Choroid plexus epithelial cell (primary cell): ENCODE data around the gene PLAAT2.

ENCODE experiments used
- DNase-seq: peaks from one replicate; pipeline ENCODE4 v3.0.0-alpha.2; 2010; ENCODE audit warnings: low read depth
- H3K4me3 ChIP-seq: 2 replicates; pipeline ENCODE4 v1.5.1; 2011; ENCODE audit warnings: low read depth, mild to moderate bottlenecking, control low read depth, low read length, moderate library complexity
- TF ChIP-seq, protein P1 (sequence below): conservative IDR thresholded peaks from 2 replicates; pipeline ENCODE4 v1.5.1; 2011; ENCODE audit warnings: low read depth, mild to moderate bottlenecking, control low read depth, inconsistent platforms, low read length, moderate library complexity

The PLAAT2 gene

DNA sequence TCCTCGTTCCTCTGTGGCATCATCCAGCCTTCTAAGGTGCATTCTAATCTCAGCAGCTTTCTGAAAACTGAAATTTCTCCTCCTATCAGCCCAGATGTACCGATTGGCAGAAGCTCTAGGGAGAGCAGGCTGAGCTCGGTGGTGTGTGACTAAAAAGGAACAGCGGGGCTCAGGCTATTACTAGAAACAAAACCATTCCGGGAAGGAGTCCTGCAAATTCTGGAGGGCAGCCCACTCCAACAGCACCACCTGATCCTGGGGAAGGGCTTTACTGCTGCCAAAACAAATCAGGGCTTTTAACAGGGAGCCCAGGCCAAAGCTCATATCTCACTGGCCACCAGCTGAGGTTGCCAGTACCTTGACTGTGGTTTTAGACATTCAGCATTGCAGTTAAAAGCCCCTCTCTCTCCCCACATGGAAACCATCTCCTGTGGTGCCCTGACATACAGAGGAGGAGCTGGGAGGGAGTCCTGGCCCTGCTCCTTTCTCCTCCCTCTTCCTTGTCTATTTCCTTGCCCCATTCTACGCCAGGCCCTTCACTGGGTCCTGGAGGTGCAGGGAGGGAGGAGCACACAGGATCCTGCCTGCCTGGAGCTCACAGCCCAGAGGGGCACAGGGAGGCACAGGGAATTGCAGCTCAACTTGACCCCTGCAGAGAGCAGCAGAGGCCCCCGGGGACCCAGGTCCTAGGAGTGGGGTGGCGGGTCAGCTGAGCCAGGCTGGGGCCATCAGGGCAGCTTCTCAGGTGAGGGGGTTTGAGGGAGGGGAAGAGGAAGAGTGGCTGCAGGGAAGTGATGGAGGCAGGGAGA lies 25.7 kb downstream of the PLAAT2 start:
- H3K4me3 ChIP-seq = peak overlapping the region; percentile 48
- peak; percentile 94 for DNase-seq

DNA sequence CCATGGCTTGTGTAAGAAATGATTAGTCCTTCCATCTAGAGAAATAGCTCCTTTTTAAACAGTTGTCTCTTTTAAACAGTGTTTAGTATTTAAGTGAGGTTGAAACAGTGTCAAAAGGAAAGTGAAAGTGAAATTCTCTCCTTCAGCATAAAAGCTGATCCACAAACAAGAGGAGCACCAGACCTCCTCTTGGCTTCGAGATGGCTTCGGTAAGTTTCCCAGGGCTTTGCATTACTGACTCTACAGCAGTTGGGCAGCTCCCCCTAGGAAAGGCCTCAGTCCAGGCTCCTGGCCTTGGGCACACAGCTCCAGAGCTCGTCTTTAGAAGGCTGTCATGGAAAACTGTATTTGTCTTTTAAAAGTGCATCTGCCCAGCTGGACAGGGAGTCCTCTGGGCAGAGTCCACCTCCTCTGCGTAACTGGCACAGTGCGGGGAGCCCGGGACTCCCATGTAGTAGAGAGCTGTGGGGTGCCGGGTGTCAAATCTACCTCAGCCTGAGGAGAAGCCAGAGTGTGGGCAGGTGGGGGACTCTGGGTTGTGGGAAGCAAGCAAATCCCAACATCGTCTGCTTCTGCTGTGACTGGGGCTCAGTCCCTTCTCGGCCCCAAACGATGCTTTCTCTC lies 26.4 kb downstream of the PLAAT2 start, which contains the start of gene PLAAT4:
Gene PLAAT4, plus strand, starts transcription at position 140 of the 624 bp plus-strand sequence. Its CDS starts 61 bp downstream, at position 201.
- TF ChIP-seq, protein P1, sequence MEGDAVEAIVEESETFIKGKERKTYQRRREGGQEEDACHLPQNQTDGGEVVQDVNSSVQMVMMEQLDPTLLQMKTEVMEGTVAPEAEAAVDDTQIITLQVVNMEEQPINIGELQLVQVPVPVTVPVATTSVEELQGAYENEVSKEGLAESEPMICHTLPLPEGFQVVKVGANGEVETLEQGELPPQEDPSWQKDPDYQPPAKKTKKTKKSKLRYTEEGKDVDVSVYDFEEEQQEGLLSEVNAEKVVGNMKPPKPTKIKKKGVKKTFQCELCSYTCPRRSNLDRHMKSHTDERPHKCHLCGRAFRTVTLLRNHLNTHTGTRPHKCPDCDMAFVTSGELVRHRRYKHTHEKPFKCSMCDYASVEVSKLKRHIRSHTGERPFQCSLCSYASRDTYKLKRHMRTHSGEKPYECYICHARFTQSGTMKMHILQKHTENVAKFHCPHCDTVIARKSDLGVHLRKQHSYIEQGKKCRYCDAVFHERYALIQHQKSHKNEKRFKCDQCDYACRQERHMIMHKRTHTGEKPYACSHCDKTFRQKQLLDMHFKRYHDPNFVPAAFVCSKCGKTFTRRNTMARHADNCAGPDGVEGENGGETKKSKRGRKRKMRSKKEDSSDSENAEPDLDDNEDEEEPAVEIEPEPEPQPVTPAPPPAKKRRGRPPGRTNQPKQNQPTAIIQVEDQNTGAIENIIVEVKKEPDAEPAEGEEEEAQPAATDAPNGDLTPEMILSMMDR = peak; percentile 35
- DNase-seq = peak; percentile 88
- peak within 1 kb of the TSS; percentile 48 for H3K4me3 ChIP-seq

More for the DNA sequence above, 25.7 kb downstream of the PLAAT2 start:
- TF ChIP-seq, protein P1 = no peak

DNA sequence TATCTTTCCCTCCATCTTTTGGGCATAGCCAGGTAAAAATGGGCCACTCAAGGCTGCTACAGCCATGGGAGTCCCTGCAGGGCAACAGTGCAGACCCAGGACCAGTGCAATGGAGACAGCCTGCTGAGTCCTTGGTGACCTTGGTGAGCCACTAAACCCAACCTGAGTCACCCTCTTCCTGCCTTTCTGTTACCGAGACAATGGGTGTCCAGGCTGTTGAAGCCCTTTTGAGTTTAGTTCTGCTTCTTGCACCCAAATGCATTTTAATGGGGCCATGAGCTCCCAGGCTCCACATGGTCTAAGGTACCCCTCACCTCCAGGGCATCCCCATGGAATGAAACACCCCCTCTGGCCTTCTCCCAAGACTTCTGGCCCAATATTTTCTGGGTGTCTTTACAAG lies 27.4 kb downstream of the PLAAT2 start:
- no peak for DNase-seq
- TF ChIP-seq, protein P1 = no peak
- H3K4me3 ChIP-seq = no peak overlapping the region

DNA sequence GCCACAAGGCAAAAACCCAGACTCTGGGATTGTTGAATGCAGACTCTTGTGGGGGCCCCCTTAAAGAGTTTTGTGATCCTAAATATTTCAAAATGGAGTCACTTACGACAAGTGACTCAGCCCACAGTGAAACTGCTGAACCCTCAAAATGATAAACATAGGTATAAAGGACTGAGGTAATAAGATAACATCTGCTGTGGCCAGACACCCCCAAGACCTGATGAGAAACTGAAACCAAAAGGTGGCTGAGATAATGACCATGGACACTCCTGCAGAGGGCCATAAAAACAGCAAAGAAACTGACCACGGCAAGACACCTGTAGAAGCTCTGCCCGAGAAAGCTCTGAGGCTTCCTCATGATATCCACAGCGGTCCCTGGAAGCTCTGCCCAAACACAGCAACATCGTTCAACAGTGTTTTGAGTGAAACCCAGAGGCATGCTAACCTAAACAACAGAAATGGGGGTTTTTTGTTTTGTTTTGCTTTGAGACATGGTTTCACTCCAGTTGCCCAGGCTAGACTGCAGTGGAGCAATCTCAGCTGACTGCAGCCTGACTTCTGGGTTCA lies 28.2 kb downstream of the PLAAT2 start:
- DNase-seq = no peak
- TF ChIP-seq, protein P1 = no peak
- no peak overlapping the region for H3K4me3 ChIP-seq

DNA sequence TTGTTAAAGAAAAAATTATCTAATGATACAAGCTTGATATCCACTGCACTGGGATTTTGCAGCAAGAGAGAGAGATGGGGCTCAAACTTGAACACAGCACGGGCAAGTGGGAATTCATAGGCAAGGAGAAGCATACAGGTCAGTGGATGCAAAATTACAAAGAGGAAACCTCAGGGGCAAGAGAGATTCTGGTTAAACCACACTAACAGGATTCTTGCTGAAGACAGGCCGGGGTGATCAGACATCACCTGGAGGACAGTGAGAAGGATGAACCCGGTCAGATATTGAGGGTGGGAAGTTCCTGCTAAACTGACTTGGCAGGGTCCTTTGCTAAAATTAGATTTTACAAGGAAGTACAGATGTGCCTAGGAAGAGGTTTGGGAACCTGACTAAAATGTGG lies 29.1 kb downstream of the PLAAT2 start:
- no peak for DNase-seq
- no peak overlapping the region for H3K4me3 ChIP-seq
- TF ChIP-seq, protein P1 = no peak

DNA sequence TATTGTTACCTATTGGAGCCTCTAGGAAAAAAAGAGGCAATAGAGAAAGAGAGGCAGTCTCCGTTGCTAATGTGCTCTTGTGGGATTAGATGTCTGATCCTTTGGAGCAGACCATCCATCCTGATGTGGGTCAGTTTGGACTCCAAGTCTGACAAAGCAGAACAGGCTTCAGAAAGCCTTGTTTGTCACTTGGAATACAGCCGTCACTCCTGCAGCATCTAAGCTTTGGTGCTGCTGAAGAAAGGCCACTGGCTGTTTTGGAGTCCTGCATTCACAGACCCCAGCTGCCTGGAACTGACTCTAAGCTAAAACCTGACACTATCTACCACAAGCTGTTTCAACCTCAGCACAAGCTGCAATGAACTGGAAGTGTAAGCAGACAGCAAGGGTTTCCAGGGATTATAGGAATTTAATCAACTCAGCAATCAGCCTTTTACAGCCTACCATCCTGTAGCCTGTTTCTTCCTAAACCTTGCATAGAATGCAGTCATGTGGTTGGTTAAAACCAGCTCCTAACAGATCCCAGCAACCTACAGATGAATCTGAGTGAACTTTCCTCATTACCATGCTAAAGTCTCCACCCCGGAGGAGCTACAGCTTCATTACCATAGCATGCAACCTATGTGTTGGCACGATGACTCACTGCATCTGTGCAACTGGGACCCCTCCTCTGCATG lies 30.2 kb downstream of the PLAAT2 start:
- TF ChIP-seq, protein P1 = no peak
- no peak overlapping the region for H3K4me3 ChIP-seq
- DNase-seq = no peak
